CD8-positive, alpha-beta memory T cell (primary cell): ENCODE data around the gene SEL1L3. TPM values are rescaled to one million over a fixed set of nuclear protein-coding genes. Genes with fewer than 3 reads are reported as not detected.

Source experiments
- CTCF ChIA-PET: fragments of 350-600 bp; sonication (Branson Sonifier 250); formaldehyde crosslinking; loops from one replicate; lab custom pipeline; 2021; ENCODE audit warnings: antibody characterized with exemption; lab: Charles Lee
- POLR2A ChIA-PET: fragments of 350-600 bp; sonication (Branson Sonifier 250); formaldehyde crosslinking; loops from one replicate; lab custom pipeline; 2021; ENCODE audit warnings: antibody characterized with exemption; lab: Charles Lee
- DNase-seq, 5 donors: peaks; one replicate each; pipeline versions ENCODE4 v3.0.0 to v3.0.0-alpha.2; 2020 to 2022; ENCODE audit warnings: mixed read lengths in 1 of 5
- H3K27ac ChIP-seq: one replicate; pipeline ENCODE4 v1.7.0; 2013; ENCODE audit warnings: low read depth, mild to moderate bottlenecking, low read length, moderate library complexity
- H3K27me3 ChIP-seq: 2 replicates; pipeline ENCODE4 v1.7.0; 2013; ENCODE audit warnings: low read length, mild to moderate bottlenecking; ENCODE audit not compliant: insufficient read depth, poor library complexity, severe bottlenecking
- H3K36me3 ChIP-seq: 2 replicates; pipeline ENCODE4 v1.7.0; 2013; ENCODE audit warnings: mild to moderate bottlenecking, low read length, moderate library complexity; ENCODE audit not compliant: insufficient read depth
- H3K4me1 ChIP-seq: 2 replicates; pipeline ENCODE4 v1.7.0; 2013; ENCODE audit warnings: mild to moderate bottlenecking, low read length, moderate library complexity; ENCODE audit not compliant: insufficient read depth
- H3K4me3 ChIP-seq: 2 replicates; pipeline ENCODE4 v1.7.0; 2013; ENCODE audit warnings: mild to moderate bottlenecking, low read length
- H3K9me3 ChIP-seq: 2 replicates; pipeline ENCODE4 v1.7.0; 2013; ENCODE audit warnings: mild to moderate bottlenecking, low read length
- H3K27ac Mint-ChIP-seq, 8 donors: one replicate each; pipeline ENCODE4 v1.8.0; 2020 to 2021; ENCODE audit warnings: mixed read lengths in 8 of 8, mild to moderate bottlenecking in 6 of 8, inconsistent platforms in 3 of 8, moderate library complexity in 3 of 8
- H3K27me3 Mint-ChIP-seq, 2 donors: one replicate each; pipeline ENCODE4 v1.8.0; 2020 to 2021; ENCODE audit warnings: mixed read lengths in 2 of 2, mild to moderate bottlenecking in 1 of 2, moderate library complexity in 1 of 2
- H3K36me3 Mint-ChIP-seq, 3 donors: one replicate each; pipeline ENCODE4 v1.8.0; 2020 to 2021; ENCODE audit warnings: mixed read lengths in 3 of 3, inconsistent platforms in 1 of 3, mild to moderate bottlenecking in 1 of 3
- H3K4me1 Mint-ChIP-seq, 3 donors: one replicate each; pipeline ENCODE4 v1.8.0; 2020 to 2021; ENCODE audit warnings: mixed read lengths in 3 of 3, inconsistent platforms in 1 of 3, mild to moderate bottlenecking in 1 of 3
- H3K4me3 Mint-ChIP-seq, 7 donors: one replicate each; pipeline ENCODE4 v1.8.0; 2020 to 2021; ENCODE audit warnings: mixed read lengths in 7 of 7, mild to moderate bottlenecking in 6 of 7, moderate library complexity in 4 of 7, inconsistent platforms in 2 of 7
- H3K9me3 Mint-ChIP-seq, 5 donors: one replicate each; pipeline ENCODE4 v1.8.0; 2020 to 2022; ENCODE audit warnings: mixed read lengths in 5 of 5, mild to moderate bottlenecking in 3 of 5, moderate library complexity in 2 of 5, inconsistent platforms in 1 of 5
- polyA plus RNA-seq: library from polyadenylated mRNA; unstranded; fragments of 300-500 nt; fragmentation: Illumina TruSeq; gene quantifications from one replicate; pipeline ENCODE4 v1.2.3, GENCODE V29; 2021
- total RNA-seq, 2 experiments: library from RNA; stranded (reverse); gene quantifications; one replicate each; pipeline ENCODE4 v1.2.3, GENCODE V29; 2021

Gene SEL1L3
- total and polyA plus RNA-seq, 3 experiments from 2014 or later = 36.4 to 63.7 (median 46.2) TPM

DNA sequence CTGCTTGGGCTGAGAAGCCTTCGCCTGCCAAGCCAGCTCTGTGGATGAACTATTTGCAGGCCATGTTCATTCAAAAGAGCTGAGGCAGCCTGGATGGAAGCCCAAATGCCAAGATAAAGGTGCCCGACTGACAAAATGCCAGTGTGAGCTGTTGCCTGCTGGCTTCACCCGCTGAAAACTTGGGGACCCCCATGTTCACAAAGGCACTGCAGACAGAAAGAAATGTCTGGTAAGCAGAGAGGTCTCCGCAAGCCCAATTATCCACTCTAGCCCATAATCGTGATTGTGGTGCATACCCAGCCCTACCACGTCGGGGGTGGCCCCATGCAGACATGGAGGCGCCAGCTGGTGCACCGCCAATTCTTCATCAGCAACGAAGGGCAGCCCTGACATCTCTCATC lies 38.2 kb upstream of the SEL1L3 start:
- Mint-ChIP-seq H3K9me3 (no peaks in the 10 kb centered on the region), H3K36me3 (peaks cover 0 to 1% (median 0%) of the 10 kb centered on the region in 3 donors), H3K27ac (no peak overlapping the region), H3K27me3 (no peaks in the 10 kb centered on the region), H3K4me1 (no peaks in the 10 kb centered on the region), H3K4me3 (no peak overlapping the region)
- no peaks in the 10 kb centered on the region for H3K27me3 ChIP-seq
- no peak for DNase-seq
- no peaks in the 10 kb centered on the region for H3K4me1 ChIP-seq
- no peak overlapping the region for H3K4me3 ChIP-seq
- H3K9me3 ChIP-seq = no peaks in the 10 kb centered on the region
- ChIA-PET CTCF (no interaction called here), POLR2A (no interaction called here)
- H3K27ac ChIP-seq = no peak overlapping the region
- H3K36me3 ChIP-seq = no peaks in the 10 kb centered on the region

DNA sequence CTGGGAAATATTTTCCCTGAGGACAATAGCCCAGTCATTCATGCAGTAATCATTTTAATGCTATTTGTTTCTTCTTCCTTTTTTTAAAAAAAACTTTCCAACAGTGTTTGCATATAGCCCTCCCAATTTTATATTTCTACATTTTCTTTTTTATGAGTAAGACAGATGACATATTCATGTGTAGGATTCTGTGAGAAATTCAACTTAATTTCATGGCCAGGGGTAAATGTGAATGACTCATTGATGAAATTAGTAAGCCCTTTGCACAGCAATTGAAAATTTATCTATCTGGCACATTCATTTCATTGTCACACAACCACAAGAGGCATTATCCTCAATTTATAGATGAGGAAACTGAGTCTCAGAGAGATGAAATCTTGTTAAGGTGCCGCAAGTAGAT lies 37.5 kb upstream of the SEL1L3 start:
- no peaks in the 10 kb centered on the region for H3K36me3 ChIP-seq
- no peaks in the 10 kb centered on the region for H3K4me1 ChIP-seq
- CTCF ChIA-PET = no interaction called here
- Mint-ChIP-seq H3K4me1 (no peaks in the 10 kb centered on the region), H3K27ac (no peak overlapping the region), H3K36me3 (peaks cover 0 to 1% (median 0%) of the 10 kb centered on the region in 3 donors), H3K4me3 (no peak overlapping the region), H3K9me3 (no peaks in the 10 kb centered on the region), H3K27me3 (no peaks in the 10 kb centered on the region)
- H3K4me3 ChIP-seq = no peak overlapping the region
- no peak overlapping the region for H3K27ac ChIP-seq
- DNase-seq = no peak
- H3K27me3 ChIP-seq = no peaks in the 10 kb centered on the region
- no peaks in the 10 kb centered on the region for H3K9me3 ChIP-seq
- POLR2A ChIA-PET = no interaction called here

DNA sequence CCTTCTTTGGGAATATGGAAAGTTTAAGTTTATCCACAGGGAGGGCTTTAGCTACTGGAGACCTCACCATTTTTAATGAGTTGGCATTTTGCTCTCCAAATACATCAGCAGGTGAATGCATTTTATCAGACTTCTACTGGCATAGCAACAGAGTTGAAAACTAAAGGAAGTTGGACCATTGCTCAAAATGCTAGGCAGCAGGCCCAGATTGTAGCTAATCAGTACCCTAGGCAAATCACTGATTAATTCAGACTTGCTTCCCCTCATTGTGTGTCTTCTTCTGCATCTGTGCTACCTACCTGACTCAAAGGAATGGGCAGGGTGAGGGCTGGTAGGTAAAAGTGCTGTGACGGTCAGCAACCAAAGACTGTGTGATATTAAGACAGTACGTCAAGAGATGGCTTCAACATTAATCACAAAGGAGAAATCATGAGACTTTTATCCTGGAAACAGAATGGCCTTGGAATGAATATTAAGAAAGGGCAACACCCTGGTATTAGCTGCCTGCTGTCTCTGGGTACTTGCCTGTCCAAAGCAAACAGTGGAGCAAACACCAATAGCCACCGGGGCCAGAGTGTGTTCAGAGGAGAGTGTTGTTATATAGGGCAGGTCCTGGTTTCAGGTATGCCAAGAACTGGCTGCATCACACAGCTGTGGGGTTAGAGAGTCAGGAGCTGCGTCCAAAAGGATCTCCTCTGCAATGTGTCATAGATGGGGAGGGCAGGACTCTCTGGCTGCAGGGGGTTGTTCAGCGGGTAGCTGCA lies 34.2 kb upstream of the SEL1L3 start:
- H3K4me1 Mint-ChIP-seq = no peaks in the 10 kb centered on the region

DNA sequence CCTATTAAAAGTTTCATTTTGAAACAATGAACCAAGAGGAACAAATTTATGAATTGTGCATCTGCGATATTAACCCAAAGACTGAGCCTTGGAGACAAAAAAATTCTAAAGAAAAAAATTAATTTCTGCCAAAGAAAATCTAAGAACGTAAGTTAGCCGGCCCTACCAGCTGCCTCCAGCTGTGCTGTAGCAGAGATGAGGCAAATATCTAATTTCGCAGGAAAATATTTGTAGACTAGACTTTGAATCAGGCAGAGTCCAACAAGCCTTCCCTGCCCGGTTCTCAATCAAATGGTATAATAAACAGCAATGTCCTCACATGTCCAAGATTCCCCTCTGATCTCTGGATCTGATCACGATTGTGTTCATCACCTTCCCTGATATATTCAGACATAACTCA lies 30.0 kb upstream of the SEL1L3 start:
- H3K27me3 ChIP-seq = no peaks in the 10 kb centered on the region
- no peak for DNase-seq
- Mint-ChIP-seq H3K9me3 (no peaks in the 10 kb centered on the region), H3K36me3 (no peaks in the 10 kb centered on the region), H3K27me3 (peaks cover 0 to 6% of the 10 kb centered on the region in 2 donors), H3K4me1 (no peaks in the 10 kb centered on the region), H3K27ac (no peak overlapping the region), H3K4me3 (no peak overlapping the region)
- no peaks in the 10 kb centered on the region for H3K9me3 ChIP-seq
- ChIA-PET POLR2A (no interaction called here), CTCF (interaction anchor here (1.0 kb wide), 1 partner anchor 426 kb away, joined by 3 read pairs; no protein-coding TSS in a partner anchor)
- no peak overlapping the region for H3K4me3 ChIP-seq
- H3K4me1 ChIP-seq = no peaks in the 10 kb centered on the region
- H3K27ac ChIP-seq = no peak overlapping the region
- no peaks in the 10 kb centered on the region for H3K36me3 ChIP-seq

More for the DNA sequence above, 34.2 kb upstream of the SEL1L3 start:
- Histone ChIP-seq H3K4me1 (no peaks in the 10 kb centered on the region), H3K27ac (no peak overlapping the region), H3K27me3 (no peaks in the 10 kb centered on the region), H3K4me3 (no peak overlapping the region), H3K36me3 (no peaks in the 10 kb centered on the region), H3K9me3 (no peaks in the 10 kb centered on the region)
- Mint-ChIP-seq H3K27ac (no peak overlapping the region), H3K36me3 (no peaks in the 10 kb centered on the region), H3K4me3 (no peak overlapping the region), H3K9me3 (no peaks in the 10 kb centered on the region), H3K27me3 (no peaks in the 10 kb centered on the region)
- CTCF ChIA-PET = interaction anchor here (1.5 kb wide), 1 partner anchor 13 kb away, joined by 3 read pairs; no protein-coding TSS in a partner anchor
- POLR2A ChIA-PET = no interaction called here
- DNase-seq = no peak

DNA sequence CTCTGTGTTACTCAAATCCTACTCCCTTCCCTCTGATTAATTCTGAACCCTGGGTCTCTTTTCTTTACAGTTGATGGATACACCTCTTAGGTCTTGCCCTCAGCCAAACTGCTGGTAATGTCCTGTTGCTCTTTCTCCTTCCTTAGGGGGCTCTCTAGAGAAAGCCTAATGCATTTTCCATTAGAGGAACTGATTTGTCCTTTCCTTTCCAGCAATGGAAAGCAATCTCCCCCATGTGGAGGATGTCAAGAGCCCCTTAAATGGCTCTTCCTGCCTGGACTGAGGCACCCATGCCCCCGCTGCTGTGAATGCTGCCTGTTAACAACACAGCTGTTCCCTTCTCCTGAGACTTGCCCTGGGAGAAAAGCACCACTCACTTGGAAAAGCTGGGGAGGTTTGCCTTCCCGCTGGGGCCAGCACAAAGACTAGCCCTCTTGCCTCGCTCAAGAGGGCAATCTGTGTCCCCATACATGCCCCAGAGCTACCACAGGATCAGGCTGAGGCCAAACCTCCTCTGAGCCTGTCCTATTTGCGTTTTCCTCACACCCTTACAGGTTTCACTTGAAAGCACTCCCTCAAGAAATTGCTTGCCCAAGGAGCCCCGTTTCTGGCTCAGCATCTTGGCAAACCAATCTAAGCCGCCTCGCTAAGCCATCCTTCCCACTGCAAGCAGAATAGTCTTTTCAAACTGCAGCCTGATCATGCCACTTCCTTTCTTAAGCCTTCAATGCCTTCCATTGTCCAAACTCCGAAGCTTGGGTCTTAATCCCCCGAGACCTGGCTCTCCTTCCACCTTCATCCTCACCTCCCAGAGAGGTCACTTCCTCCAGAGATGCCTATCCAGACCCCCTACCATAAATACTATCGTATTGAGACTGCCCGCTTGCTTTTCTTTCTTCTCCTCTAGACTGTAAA lies 28.0 kb upstream of the SEL1L3 start:
- H3K4me3 Mint-ChIP-seq = no peak overlapping the region
- H3K4me1 ChIP-seq = no peaks in the 10 kb centered on the region
- H3K27me3 ChIP-seq = no peaks in the 10 kb centered on the region
- no peaks in the 10 kb centered on the region for H3K9me3 Mint-ChIP-seq
- H3K36me3 ChIP-seq = no peaks in the 10 kb centered on the region
- POLR2A ChIA-PET = no interaction called here
- peaks cover 0 to 6% of the 10 kb centered on the region in 2 donors for H3K27me3 Mint-ChIP-seq
- peak overlapping the region in 1 of 8 donors; percentile 62 for H3K27ac Mint-ChIP-seq
- no peaks in the 10 kb centered on the region for H3K4me1 Mint-ChIP-seq
- no peak overlapping the region for H3K4me3 ChIP-seq
- peaks cover 0 to 5% (median 0%) of the 10 kb centered on the region in 3 donors for H3K36me3 Mint-ChIP-seq
- CTCF ChIA-PET = no interaction called here
- no peak for DNase-seq
- H3K9me3 ChIP-seq = no peaks in the 10 kb centered on the region
- H3K27ac ChIP-seq = no peak overlapping the region

DNA sequence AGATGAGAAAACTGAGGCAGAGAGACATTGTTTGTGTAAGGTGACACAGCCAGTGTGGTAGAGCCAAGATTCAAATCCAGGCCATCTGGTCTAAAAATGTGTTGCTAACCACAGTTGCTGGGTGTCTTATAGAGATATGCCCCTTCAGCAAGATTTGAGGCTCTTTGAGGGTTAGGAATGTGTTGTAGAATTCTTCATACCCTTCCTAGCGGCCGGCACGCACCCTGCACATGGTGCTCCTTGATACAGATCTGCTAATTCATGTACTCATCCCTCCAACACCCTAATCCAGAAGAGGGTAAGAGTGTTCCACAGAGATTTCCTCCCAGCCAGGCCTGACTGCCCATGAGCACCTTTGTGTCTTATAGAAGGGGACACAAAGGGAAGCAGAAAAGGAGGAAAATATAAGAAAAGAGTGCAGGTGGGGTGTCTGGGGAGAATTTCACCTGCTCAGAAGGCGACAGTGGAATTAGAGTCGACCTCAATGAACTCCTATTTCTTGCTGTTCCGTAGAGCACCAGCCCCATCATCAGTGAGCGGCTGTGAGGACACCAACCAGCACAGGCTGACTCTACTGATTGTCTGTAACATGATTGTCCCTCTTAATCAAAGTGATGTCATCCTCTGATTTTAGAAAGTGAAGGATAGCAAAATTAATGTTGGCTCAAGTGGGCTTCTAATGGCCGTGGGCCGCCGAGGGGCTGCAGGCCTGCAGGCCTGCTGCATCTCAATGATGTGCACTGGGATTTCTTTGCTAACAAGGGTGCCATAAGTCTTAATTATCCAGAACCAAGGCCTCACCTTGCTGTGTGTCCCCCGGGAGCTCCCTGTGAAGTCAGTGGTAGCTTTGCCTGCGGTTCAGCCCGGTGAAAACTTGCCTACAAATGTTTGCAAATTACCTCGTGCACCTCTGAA lies 27.1 kb upstream of the SEL1L3 start:
- Histone ChIP-seq H3K4me3 (no peak overlapping the region), H3K27me3 (no peaks in the 10 kb centered on the region), H3K4me1 (no peaks in the 10 kb centered on the region), H3K36me3 (no peaks in the 10 kb centered on the region), H3K27ac (no peak overlapping the region), H3K9me3 (no peaks in the 10 kb centered on the region)
- Mint-ChIP-seq H3K27ac (no peak overlapping the region), H3K36me3 (peaks cover 0 to 5% (median 0%) of the 10 kb centered on the region in 3 donors), H3K4me1 (no peaks in the 10 kb centered on the region), H3K4me3 (no peak overlapping the region), H3K27me3 (peaks cover 0 to 6% of the 10 kb centered on the region in 2 donors), H3K9me3 (no peaks in the 10 kb centered on the region)
- no peak for DNase-seq
- POLR2A ChIA-PET = no interaction called here
- CTCF ChIA-PET = no interaction called here

DNA sequence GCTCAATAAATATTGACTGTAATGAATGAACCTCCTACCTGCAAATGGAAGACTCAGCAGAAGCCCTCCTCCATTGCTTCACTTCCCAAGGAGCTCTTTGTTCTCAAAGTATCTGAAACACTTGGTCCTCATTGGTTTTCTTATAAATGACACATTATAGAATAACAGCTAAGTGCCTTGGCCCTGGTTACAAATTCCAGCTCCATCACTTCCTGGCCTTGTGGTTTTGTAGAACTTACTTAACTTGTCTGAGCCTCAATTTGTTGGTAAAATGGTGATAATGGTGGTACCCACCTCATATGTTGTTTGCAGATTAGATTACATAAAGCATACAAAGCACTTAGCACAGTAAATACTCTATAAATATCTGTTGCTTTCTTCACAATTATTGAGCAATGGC lies 26.0 kb upstream of the SEL1L3 start:
- no peaks in the 10 kb centered on the region for H3K4me1 Mint-ChIP-seq
- POLR2A ChIA-PET = no interaction called here
- CTCF ChIA-PET = no interaction called here

More for the DNA sequence above, 26.0 kb upstream of the SEL1L3 start:
- H3K4me3 Mint-ChIP-seq = no peak overlapping the region
- Histone ChIP-seq H3K9me3 (no peaks in the 10 kb centered on the region), H3K36me3 (no peaks in the 10 kb centered on the region), H3K4me1 (no peaks in the 10 kb centered on the region), H3K27ac (no peak overlapping the region), H3K27me3 (no peaks in the 10 kb centered on the region), H3K4me3 (no peak overlapping the region)
- peak overlapping the region in 1 of 8 donors; percentile 30 for H3K27ac Mint-ChIP-seq
- H3K9me3 Mint-ChIP-seq = no peaks in the 10 kb centered on the region
- H3K36me3 Mint-ChIP-seq = peaks cover 0 to 5% (median 0%) of the 10 kb centered on the region in 3 donors
- H3K27me3 Mint-ChIP-seq = peaks cover 0 to 6% of the 10 kb centered on the region in 2 donors
- DNase-seq = no peak
